ENCODE measurements around the gene ZC3H13.

DNA sequence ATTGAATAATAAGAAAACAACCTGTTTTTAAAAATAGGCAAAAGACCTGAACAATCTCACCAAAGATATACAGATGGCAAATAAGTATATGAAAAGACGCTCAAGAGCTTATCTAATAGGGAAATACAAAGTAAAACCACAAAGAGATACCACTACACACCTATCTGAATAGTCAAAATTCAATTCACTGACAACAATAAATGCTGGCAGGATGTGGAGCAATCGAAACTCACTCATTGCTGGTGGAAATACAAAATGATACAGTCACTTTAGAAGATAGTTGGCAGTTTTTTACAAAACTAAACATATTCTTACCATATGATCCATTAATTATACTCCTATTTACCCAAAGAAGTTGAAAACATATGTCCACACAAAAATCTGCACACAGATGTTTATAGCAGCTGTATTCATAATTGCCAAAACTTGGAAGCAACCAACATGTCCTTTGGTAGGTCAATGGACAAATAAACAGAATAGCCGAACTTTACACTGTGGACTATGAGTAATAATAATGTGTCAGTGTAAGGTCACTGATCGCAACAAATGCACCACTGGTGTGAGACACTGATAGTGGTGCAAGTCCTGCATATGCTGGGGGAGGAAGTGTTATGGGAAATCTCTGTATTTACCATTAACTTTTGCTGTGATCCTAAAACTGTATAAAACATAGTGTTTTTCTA, 20.8 kb downstream of the ZC3H13 start:
- TF ChIP-seq GATA2 (IDR thresholded peaks at IDR 0.05; ENCODE audit: low read depth, low read length), result no peak
- TF ChIP-seq GATA3 (IDR thresholded peaks at IDR 0.05; ENCODE audit: low read depth, low read length), result no peak
